ENCODE data around the gene BNC2.
A peak's percentile ranks its signal among the peaks of the same experiment; 100 is the strongest.

BNC2 gene

DNA sequence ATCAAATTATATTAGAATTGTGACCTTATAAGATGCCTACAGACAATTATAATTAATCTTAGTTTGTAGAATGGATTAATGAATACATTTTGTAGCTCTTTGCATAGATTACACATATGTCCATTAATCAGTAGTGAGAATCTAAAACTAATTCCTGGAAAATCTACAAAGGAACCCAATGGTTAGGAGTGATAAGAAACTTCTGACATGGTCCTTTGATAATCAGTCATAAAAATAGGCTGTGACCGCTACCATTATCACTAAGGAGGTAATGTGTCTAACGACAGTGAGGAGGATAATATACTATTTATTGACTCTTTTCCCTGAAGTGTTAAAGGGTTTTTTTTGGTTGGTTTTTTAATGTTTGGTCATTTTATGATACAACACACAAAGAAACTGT is 46.6 kb downstream of the BNC2 start:
- intact Hi-C loops (cut with DNase I), result no loop called here
- DNase-seq, result no peak

DNA sequence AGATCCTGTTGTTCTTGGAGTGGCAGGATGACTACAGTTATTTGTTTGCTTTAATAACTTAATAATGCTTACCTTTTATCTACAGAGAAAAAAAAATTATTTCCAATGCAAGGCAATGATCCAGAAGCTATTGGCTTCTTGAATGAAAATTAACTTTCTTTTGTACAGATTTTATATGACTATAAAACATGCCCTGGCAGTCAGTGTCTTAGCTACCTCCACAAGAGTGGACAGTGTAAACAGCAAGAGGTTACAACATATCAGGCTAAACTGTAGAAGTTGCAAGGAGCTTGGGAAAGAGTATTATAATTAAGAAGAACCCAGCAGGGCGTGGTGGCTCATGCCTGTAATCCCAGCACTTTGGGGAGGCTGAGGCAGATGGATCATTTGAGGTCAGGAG is 49.1 kb downstream of the BNC2 start:
- DNase-seq, result no peak
- intact Hi-C loops (cut with DNase I), result no loop called here

- no peak for DNase-seq
Observed at GRCh38 chr9:16817514-16817913, 53.0 kb downstream of the BNC2 start.

DNA sequence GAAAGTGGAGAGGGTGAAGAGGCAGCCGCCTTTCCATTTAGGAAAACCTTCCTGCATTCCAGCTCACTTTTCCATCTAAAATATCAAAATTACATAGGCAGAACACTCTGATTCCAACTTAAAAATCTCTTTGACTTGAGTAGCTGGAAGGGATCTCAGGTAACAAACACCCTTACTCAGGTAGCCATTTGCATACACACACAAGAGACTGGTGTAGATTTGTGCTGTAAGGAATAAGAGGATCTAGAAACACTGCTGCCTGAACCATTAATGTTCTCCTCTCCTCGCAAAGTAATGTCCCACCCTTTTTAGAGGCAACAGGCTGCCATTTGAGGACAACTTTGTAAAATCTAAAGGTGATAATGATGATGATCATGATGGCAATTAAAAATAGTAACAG is 53.5 kb downstream of the BNC2 start:
- intact Hi-C loops (cut with DNase I), result no loop called here

More at GRCh38 chr9:16817514-16817913, 53.0 kb downstream of the BNC2 start:
- intact Hi-C loops (cut with DNase I), result no loop called here

DNA sequence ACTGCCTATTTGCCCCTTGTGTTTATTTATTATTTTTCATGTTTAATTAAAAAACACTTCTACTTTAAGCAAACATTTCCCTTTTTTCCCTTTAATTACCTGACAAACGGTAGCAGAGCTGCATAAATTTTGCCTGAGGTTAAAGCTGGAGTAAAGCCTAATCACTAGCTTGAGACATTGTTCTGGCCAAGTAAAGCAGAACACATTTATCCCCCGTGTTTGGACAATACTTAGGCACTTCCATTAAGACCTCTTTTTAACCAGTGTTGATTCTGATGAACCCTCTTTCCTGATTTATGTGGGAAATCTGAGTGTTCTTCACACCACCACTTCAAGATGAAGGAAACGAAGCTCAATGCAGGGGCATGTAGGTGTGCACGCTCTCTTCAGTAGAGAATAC is 54.5 kb downstream of the BNC2 start:
- DNase-seq, result no peak
- intact Hi-C loops (cut with DNase I), result no loop called here

More for the DNA sequence above, 53.5 kb downstream of the BNC2 start:
- DNase-seq, result no peak

GRCh38 chr9:16815079-16815478 is 55.4 kb downstream of the BNC2 start:
- intact Hi-C loops (cut with DNase I), result no loop called here
- DNase-seq, result no peak

DNA sequence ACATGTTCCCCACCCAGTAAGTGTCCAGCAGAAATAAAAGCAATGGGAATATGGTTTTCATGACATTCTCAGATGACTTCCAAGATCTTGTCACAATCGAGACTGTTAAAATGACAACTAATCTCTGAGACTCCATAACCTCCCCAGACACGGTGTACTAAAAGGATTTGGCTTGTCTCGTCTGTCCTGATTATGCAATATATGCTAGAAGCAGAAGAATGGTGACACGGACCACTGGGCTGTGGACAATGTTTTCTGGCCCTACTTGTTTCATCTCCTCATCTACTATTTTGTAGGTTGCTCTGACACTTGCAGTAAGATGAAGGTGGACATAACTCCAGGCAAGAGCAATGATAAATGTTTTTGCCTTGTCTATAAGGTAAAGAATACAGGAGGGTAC is 56.6 kb downstream of the BNC2 start:
- DNase-seq, result no peak
- intact Hi-C loops (cut with DNase I), result no loop called here

- peak in 1 of 42 donors; percentile 37 for DNase-seq
- intact Hi-C loops (cut with DNase I), result no loop called here
Observed at GRCh38 chr9:16811987-16812685, 58.3 kb downstream of the BNC2 start.

- no peak for DNase-seq
- intact Hi-C loops (cut with DNase I), result no loop called here
Observed at GRCh38 chr9:16809912-16810610, 60.4 kb downstream of the BNC2 start.

DNA sequence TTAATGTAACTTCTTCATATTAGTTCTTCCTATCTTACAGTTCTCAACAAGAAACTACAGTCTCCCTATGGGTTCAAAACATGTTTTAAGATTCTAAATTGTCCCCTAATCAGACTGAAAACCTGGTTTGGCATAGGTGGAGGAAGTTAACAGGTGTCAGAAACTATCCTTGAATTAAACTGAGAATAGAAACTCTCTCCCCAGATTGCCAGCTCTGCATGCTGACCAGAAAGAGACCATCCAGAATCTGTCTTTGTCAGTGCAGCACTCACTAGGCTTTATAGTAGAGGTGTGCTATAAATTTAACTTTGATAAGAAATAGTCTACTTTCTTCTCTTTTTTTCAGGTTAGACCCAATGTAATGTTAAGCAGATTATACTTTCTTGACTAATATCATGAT is 63.8 kb downstream of the BNC2 start:
- intact Hi-C loops (cut with DNase I), result no loop called here
- DNase-seq, result no peak

GRCh38 chr9:16803648-16804047 is 66.8 kb downstream of the BNC2 start:
- intact Hi-C loops (cut with DNase I), result no loop called here

GRCh38 chr9:16801871-16802466 is 68.5 kb downstream of the BNC2 start:
- intact Hi-C loops (cut with DNase I), result no loop called here
- DNase-seq, result no peak

More at GRCh38 chr9:16803648-16804047, 66.8 kb downstream of the BNC2 start:
- DNase-seq, result no peak

- DNase-seq, result no peak
- intact Hi-C loops (cut with DNase I), result no loop called here
Observed at GRCh38 chr9:16796304-16796825, 74.1 kb downstream of the BNC2 start.

GRCh38 chr9:16794871-16795639 is 75.4 kb downstream of the BNC2 start:
- intact Hi-C loops (cut with DNase I), result no loop called here

DNA sequence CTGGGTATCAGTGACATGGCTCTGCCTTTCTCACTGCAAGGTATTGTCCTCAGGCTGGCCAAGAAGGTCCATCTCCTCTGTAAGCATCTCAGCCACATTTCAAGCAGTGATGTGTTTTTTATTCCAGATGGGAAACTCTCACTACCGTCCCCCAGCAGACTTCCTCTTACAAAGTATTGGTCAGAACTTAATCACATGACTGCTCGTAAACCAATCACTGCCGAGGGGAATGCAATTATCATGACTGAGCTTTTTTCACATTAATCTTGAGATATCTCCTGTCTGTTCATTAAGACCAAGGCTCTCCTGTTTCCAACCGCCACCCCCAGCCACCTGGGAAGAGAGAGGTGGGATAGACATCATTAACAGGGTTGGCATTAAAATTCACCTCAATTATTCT is 76.4 kb downstream of the BNC2 start:
- intact Hi-C loops (cut with DNase I), result no loop called here
- DNase-seq, result no peak

More at GRCh38 chr9:16794871-16795639, 75.4 kb downstream of the BNC2 start:
- no peak for DNase-seq

- intact Hi-C loops (cut with DNase I), result no loop called here
Observed at GRCh38 chr9:16787724-16788123, 82.7 kb downstream of the BNC2 start.

DNA sequence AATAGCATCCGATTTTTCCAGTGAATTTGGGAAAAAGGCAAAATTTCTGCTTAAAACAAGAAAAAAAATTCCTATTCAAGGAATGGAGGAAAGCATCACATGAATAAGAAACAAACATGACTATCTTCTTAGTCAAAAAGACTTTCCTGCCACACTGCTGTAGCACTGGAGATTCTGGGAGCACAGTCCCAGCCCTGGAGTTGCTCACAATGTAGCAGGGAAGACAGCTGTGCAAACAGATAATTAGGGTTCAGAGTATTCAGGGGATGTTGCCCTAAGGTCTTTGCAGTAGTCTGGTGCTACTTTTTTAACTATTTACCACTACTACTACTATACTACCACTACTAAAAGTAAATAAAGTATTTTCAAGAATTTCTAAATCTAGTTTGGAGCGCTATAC is 86.5 kb downstream of the BNC2 start:
- intact Hi-C loops (cut with DNase I), result no loop called here
- DNase-seq, result no peak

More at GRCh38 chr9:16787724-16788123, 82.7 kb downstream of the BNC2 start:
- DNase-seq, result peak in 2 of 42 donors; percentile 8 to 15

- intact Hi-C loops (cut with DNase I), result no loop called here
- no peak for DNase-seq
Observed at GRCh38 chr9:16782490-16782889, 88.0 kb downstream of the BNC2 start.

DNA sequence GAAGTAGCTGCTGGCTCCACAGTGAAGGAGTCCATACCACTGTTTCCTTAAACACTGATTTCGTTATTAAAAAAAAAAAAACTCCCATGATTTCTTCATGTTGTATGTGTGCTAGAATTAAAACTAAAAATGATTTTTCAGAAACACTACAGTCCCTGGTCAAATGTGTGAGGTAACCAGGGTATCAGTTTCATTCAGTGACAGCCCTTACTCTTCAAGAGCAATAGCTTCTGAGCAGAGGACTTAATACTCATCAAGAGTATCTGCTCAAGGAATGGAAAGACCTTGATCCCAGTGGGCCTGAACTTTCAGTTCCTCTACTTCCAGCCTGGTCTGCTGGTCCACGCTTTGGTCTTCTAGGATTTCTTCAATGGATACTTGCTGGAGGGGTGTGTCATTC is 95.1 kb downstream of the BNC2 start:
- no peak for DNase-seq
- intact Hi-C loops (cut with DNase I), result no loop called here
